Activated CD4-positive, CD25-positive, alpha-beta regulatory T cell treated with anti-CD3 and anti-CD28 coated beads, Interleukin-2, amount 50 U/mL, for 24 hours (primary cell): ENCODE measurements around the gene PCSK4.
"Not testable (repeated sequence)": the region's sequence is repeated elsewhere in the genome, so short reads cannot be mapped to it uniquely, and the experiment has no call there.

ENCODE experiments used
- ATAC-seq, 2 donors: fragments of 150-1000 bp; cut with Tn5 transposase; one replicate each; pipeline ENCODE4 v1.10.0; 2021; ENCODE audit warnings: mild to moderate bottlenecking in 1 of 2, moderate library complexity in 1 of 2

The PCSK4 gene

DNA sequence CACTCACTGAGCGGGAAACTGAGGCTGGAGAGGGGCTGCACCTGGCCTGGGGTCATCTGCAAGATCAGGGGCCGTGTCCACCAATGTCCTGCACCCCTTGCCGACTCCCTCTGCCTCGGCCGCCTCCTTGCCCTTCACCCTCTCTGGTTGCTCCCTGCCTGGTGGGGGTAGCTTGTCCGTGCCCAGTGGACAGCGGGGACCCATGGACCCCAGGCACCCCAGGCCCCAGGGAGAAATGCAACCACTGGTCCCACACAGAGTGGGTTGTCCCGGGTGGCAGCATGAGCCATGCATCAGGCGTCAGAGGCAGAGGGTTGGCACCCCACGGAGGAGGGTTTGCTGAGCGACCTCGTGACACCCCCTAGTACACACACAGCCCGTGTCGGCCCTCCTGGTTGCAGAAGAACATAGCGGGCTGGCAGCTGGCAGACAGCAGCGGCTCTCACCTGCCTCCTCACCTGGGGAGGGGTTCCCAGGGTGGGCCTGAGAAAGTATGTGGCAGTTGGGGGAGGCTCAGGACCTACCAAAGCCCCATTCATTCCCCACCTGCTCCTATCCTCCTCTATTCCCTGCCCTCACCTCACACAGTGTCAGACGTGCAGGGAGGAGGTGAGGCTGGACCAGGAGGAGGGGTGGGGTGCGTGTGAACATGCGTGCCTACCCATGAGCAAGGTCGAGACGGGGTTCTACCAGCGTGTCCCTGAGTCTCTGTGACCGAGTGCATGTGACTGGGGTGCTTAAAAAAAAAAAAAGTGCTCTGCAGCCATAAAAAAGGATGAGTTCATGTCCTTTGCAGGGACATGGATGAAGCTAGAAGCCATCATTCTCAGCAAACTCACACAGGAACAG, 14.0 kb upstream of the PCSK4 start:
- no peak for ATAC-seq

DNA sequence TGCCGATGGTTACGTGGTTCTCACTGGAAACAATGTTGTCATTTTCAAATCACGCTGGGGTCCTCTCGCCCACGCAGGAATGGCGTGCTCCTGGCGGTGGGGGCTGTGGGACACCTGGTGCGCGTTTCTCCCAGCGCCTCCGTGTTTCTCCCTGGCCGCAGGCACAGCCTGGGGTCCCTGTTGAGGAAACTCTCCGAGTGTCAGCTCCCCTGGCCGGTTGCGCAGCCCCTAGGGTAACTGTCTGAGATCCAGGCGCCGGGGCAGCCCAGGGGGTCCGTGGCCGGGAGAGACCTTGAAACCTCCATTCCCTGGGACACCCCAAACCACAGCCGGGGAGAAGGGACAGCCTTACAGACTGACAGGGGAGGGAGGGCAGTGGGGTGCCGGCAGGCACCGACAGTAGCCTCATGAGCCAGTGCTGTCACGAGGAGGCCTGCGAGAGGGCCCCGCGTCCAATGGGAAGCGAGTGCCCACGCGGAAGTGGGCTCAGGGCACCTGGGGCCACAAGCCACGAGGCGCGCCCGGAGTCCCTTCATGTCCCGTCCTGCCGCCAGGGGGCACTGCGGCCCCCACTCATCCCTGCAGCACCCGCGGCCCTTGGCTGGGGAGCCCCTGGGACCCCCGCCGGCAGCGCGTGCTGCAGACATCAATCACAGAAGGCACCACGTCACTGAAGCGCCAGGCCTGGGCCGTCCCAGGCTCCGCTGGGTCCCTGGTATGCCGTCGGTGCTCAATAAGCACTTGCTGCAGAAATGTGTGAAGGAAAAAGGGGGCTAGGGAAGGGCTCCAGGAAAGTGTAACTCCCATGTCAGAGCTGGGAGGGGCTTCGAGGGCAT, 13.2 kb upstream of the PCSK4 start:
- ATAC-seq: peak; percentile 22 to 32

DNA sequence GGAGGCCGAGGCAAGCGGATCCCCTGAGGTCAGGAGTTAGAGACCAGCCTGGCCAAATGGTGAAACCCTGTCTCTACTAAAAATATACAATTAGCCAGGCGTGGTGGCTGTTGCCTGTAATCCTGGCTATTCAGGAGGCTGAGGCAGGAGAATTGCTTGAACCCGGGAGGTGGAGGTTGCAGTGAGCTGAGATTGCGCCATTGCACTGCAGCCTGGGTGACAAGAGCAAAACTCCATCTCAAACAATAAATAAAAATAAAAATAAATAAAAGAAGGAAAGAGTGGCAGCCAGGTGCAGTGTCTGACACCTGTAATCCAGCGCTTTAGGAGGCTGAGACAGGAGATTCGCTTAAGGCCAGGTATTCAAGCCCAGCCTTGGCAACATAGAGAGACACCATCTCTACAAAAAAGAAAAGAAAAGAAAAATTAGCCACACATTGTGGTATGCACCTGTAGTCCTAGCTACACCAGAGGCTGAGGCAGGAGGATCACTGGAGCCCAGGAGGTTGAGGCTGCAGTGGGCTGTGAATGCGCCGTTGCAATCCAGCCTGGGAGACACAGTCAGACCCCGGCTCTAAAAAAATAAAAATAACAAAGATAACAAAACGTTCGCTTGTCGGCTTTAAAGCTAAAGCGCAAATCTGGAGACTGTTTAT, 12.4 kb upstream of the PCSK4 start:
- no peak for ATAC-seq

DNA sequence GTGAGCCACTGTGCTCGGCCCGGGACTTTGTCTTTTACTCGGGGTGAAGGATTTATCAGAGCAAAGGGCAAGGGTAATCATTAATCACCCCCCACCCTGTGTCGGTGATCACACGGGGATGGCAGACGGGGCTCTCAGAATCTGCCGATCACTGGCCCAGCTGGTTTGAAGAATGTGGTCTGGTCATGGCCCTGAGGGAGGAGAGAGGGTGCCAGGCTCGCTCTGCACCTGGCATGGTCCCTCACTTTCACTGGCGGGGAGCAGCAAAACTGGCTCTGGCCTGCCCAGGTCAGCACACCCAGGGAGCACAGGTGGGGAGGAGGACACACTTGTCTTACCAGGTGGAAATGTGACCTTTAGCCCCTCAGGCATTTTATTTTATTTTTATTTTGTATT, 11.0 kb upstream of the PCSK4 start:
- no peak for ATAC-seq

DNA sequence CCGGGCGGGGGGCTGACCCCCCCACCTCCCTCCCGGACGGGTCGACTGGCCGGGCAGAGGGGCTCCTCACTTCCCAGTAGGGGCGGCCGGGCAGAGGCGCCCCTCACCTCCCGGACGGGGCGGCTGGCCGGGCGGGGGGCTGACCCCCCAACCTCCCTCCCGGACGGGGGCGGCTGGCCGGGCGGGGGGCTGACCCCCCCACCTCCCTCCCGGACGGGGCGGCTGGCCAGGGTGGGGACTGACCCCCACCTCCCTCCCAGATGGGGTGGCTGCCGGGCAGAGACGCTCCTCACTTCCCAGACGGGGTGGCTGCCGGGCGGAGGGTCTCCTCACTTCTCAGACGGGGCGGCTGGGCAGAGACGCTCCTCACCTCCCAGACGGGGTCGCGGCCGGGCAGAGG, 9.1 kb upstream of the PCSK4 start:
- ATAC-seq: not testable (repeated sequence)

DNA sequence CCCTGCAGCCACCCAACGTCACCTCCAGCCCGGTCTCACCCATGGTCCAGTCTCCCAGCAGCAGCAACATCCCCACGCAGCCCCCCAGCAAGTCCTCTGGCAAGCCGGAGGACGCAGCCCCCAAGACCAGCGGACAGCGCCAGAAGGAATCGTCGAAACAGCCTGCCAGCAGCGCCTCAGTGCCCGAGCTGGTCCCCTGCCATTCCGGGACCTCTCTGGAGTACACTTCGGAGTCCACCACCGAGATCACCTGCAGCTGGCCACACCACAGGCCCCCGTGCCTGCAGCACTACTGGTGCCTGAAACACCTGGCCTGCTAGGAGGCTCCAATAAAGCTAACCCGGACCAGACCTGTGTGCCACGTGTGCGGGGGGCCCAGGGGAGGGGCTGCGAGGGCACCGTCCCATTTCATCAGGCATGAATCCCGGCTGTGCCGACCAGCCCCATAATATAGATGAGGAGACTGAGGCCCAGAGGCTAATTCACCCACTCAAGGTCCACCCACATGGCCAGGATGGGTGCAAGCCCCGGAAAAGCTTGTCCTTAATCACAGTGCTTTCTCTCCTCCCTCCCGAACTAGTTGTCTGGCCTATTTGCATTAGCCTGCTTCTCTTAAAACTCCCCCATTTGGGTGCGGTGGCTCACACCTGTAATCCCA, 7.6 kb upstream of the PCSK4 start:
- no peak for ATAC-seq

DNA sequence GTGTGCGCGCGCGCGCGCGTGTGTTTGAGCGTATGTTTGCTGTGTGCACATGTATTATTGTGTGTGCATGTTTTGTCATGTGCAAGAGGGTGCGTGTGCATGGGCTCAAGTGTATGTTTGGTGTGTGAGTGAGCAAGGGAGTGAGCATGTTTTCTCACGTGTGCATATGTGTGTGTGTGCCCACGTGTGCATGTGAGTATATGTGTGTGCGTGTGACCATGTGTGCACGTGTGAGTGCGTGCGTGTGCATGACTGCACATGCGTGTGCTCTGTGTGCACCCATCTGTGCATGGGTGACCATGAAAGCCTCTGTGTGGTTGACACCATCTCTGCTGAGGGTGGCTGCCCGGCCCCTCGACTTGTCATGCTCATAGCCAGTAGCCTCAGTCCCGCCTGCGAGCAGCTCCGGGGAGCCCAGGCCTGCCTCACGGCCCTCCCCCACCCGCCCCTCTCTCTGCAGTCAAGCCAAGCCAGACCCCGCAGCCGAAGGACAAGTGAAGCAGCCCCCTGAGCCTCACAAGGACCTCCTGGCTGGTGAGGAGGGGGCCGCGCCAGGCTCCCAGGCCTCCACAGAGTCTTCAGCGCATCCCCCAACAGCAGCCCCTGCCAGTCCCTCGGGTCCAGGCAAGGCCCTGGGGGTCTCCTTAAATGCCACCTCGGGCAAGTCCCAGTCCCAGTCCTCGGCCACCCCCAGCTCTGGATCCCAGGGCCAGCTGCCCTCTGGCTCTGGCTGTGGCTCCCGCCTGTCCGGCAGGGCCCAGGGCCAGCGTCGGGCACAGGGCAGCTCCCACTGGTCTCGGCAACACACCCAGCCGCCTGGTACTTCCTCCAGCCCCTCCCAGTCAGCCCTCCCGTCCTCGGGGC, 6.8 kb upstream of the PCSK4 start:
- no peak for ATAC-seq

DNA sequence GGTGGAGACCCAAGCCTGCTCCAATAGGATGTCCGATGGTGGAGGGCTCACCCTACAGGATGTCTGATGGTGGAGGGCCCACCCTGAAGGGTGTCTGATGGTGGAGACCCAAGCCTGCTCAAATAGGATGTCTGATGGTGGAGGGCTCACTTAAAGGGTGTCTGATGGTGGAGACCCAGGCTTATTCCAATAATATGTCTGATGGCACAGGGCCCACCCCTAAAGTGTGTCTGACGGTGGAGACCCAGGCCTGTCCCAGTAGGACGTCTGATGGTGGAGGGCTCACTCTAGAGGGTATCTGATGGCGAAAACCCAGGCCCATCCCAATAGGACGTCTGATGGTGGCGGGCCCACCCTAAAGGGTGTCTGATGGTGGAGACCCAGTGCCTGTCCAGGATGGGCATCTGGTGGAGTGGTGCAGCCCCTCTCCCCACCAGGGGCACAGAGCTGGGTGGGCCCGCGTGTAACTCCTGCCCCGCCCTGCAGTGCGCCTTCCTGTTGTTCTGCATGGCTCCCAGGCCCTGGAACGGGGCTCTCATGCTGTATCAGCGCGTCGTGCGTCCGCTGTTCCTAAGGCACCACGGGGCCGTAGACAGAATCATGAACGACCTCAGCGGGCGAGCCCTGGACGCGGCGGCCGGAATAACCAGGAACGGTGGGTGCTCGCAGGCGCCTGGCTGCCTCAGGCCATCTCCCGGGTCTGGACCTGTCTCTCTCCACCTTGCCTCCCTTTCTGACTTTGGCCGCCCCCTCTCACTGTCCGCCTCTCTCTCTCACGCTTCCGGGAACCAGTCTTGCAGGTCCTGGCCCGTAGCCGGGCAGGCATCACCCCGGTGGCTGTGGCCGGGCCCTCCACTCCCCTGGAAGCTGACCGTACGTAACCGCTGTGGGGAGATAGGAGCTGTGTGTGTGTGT, 5.9 kb upstream of the PCSK4 start:
- no peak for ATAC-seq

DNA sequence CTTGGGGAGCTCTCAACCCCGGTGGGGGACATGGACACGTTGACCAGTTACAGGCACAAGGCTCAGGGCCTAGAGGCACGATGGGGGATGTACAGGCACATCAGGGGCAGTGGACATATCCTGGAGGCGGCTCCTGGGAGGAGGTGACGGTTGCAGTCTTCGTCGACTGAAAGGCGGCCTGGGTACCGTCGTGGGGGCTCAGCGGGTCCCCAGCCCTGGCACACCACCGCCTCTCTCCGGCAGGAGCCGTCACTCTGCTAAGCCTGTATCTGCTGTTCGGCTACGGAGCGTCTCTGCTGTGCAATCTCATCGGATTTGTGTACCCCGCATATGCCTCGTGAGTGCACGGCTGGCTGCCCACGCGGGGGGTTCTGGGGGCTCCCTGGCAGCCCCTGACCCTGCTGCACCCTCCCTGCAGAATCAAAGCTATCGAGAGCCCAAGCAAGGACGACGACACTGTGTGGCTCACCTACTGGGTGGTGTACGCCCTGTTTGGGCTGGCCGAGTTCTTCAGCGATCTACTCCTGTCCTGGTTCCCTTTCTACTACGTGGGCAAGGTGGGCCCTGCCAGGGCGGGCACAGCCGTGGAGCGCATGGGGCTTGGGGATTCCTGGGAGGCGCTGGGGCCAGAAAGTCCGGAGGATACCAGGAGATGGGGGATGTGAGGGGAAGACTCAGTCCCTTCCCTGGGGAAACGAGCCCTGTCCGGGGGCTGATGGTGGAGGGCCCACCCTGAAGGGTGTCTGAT, 5.1 kb upstream of the PCSK4 start:
- no peak for ATAC-seq

DNA sequence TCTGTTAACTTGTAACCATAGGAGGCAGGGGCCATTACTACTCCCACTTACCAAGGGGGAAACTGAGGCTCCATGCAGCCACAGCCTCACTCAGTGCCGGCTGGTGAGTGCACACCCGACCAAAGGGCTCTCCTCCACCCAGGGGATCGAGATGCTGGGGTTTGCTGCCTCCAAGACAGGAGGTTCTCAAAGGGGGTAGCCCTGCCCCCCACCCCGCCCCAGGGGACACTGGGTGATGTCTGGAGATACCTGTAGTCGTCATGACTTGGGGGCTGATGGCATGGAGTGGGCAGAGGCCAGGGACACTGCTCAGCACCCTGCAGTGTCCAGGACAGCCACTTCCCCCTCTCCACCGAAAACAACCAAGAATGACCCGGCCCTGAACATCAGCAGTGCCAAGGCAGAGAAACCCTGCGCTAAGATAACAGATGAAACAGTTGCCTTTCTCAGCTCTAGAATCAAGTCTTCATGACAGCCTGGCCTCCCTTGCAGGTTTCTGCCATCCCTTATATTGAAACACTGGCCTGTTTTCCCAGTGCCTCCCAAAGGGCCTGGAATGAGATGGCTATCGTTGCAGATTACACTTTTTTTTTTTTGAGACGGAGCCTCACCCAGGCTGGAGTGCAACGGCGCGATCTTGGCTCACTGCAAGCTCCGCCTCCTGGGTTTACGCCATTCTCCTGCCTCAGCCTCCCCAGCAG, 4.1 kb upstream of the PCSK4 start:
- no peak for ATAC-seq

DNA sequence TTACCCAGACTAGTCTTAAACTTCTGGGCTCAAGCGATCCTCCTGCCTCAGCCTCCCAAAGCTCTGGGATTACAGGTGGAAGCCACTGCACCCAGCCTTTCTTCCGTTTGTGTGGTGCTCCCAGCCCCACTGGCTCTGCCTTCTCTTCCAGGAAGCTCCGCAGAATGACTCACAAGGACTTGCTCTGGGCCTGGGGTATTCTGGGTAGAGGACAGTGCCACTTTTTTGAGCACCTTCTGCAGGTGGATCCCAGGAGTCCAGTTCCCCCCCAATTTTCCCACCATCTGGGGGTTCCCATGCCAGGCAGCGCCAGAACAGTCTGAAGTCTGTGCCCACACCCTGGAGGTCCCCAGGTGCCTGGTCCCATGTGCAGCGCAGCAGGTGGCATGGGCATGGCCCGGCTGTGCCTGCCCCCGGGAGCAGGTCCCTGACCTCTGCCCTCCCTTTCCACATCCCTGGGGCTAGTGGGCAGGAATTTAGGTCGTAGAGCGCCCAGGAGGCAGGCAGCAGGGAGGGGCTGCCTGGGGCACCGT, 2.4 kb upstream of the PCSK4 start:
- no peak for ATAC-seq

DNA sequence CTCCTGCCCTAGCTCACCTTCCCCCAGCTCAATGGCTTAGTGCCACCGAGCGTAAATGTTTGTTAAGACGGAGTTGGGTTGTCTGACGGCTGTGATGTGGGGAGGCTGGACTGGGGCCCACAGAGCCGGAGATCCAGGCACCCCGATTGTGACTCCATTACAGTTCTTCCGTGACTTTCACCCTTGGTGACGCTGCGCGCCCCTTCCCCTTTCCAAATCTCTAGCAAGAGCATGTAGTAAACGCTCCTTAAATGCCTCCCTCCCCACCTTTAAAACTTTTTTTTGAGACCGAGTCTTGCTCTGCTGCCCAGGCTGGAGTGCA, 1.7 kb upstream of the PCSK4 start:
- no peak for ATAC-seq

DNA sequence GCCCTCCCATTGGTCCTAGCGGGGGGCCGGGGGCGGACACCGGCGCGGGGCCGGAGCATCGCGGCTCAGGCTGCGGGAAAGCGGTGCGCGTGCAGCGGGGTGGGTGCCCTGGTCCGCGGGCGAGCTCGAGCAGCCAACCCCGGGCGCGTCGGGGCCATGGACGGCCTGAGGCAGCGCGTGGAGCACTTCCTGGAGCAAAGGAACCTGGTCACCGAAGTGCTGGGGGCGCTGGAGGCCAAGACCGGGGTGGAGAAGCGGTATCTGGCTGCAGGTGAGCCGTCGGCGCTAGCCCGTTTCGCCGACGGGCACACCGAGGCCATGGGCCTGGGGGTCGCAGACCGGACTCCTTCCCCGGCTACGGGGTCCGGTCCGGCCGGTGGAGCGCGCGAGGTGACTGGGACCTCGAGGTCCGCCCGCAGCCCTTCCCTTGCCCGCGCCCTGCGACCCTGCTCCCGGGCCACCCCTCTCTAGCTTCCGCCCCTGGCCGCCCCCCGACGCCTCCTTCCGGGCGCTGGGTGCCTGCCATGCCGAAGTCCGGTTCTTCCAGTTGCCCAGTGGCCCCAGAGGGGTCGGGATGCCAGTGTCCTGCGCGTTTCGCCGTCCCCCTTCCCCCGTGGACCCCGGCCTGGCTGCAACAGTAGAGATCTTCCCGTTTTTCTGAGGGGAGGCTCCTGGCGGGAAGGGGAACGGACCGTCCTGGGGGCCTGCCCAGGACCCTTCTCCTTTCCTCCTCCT, 1.1 kb upstream of the PCSK4 start, which contains the start of gene REEP6:
TSS of gene REEP6 (plus strand) at position 68 of the 735 bp plus-strand sequence. CDS start at position 157, 89 bp downstream.
- no peak for ATAC-seq

DNA sequence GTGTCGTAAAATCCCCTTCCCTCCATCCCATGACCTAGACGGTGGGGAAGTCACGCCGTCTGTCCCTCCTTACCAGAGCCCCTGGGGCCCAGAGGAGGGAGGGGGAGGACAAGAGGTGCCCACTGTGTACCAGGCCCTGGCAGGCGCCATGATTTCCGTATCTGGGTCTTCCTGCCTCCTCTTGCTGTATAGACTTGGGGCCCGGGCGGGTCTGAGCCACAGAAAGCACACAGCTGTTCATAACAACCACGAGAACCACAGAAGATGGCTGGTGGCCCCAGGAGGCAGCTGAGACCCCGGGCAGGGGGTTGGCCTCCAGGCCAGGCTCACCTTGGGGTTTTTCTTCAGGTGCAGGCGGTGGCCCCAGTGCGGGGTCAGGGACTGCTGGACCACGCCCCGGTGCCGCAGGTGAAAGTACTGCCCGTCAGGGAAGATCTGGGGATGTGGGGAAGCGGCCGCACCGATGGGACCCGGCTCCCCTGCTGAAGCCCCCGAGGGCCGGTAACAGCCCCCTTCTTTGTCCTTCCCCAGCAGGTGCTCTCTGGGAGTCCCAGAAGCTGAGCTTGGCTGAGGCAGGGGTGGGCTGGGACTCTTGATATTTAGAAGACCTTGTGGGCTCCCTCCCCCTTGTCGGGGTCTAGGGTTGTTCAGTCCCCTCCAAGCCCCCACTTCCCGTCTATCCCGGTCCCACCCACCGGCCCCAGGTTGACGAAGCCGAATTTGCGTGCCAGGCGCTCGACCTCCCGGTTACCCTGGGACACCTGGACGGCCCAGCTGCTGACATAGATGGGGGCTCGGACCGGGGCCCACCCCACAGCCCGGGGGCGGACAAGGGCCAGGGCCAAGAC, 463 bp downstream of the PCSK4 start:
- ATAC-seq: no peak

DNA sequence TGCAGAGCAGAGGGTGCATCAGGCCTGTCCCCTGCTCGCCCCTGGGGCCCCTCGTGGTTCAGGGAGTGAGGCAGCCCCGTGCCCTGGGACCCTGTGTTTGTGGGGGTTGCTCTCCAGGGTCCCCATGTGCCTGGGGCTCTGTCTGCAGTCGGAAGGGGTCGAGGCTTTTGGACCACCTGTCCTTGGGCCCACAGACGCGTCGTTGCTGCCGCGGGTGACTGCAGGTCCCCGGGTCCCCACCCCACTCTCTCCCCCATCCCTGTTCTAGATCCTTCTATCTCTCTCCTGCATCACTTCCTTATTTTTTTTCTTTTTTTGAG, 1.9 kb downstream of the PCSK4 start:
- ATAC-seq: no peak

DNA sequence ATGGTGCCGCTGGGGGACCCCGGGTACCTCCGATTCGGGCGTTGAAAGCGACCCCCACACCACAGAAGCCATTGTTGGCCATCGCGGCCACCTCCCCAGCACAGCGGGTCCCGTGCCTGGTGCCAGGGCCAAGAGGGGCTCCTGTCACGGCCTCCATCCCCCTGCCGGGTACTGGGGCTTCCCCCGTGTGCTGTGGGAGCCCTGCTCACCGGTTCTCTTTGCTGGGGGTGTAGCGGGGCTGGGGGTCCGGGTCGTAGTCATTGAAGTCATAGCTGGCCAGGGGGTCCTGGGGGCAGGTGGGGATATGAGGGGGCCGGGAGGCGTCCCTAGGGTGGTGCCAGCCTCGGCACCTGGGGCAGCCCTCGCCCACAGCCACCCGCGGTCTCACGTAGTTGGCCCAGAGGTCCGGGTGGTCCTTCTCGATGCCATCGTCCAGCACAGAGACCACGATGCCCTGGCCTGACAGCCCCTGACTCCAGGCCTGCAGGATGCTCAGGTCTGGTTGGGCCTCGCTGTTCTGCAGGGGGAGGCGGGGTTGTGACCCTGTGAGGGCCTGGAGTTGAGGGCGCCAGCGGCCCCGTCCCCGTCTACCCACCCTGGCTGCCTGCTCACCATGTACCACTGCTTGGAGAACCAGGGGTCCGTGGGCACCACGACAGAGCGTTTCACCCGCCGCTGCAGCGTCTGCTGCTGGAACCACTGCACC, 2.4 kb downstream of the PCSK4 start:
- ATAC-seq: no peak
